Fibroblast of skin of right biceps (primary cell): ENCODE measurements around the gene FMN2.
"Not testable (repeated sequence)": the region's sequence is repeated elsewhere in the genome, so short reads cannot be mapped to it uniquely, and the experiment has no call there.

ENCODE experiments used
- DNase-seq: peaks from one replicate; pipeline ENCODE4 v3.0.0-alpha.2; 2013

FMN2 gene

DNA sequence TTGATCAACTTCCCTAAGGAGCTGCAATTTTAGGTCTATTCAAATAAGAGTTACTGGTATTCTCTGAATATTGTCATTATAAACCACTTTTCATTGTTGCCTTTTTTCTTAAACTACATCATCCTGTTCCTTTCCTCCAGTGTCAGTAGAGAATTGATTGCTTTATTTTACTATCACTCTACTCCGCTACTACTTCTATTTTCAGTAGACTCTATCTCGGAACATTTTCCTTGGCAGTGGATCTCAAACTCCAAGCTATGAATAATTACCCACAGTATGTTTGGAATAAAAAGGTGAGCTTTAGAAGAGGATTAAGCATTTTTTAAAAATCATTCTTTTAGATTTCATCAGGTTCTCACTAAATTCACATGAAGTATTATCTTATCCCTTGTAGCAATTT, 295.4 kb downstream of the FMN2 start:
- DNase-seq: peak; percentile 28

DNA sequence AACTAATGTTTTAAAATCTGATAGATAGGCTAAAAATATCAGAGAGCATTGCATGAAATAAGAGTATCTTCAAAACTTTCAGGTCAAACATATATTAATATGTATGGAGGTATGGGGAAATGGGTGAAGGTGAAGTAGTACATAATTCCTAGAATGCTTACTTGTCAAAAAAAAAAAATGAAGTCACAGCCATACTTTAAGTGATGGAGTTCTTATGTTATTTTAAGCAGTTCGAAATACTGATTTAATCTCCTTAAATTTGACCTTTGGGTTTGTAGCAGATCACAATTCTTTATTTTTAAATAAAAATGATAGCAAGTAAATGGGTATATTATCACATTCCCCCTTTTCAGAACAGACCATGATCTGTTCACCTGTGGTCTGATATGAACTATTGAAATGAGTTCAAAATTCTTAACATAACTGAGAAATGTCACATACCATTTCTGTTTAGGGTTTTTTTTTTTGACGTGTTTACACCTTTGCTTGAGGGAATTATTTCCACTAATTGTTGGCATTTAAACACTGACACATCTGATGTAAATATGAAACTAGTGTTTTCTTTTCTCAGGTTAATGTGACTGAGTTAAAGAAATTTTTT, 300.1 kb downstream of the FMN2 start:
- no peak for DNase-seq

DNA sequence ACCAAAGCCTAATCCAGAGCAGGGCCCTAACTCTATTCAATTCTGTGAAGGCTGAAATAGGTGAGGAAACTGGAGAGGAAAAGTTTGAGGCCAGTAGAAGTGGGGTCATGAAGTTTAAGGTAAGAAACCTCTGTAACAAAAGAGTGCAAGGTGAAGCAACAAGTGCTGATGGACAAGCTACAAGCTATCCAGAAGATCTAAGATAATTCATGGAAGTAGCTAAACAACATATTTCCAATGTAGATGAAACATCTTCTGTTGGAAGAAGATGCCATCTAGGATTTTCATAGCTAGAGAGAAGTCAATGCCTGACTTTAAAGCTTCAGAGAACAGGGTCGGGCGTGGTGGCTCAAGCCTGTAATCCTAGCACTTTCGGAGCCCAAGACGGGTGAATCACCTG, 302.7 kb downstream of the FMN2 start:
- no peak for DNase-seq

DNA sequence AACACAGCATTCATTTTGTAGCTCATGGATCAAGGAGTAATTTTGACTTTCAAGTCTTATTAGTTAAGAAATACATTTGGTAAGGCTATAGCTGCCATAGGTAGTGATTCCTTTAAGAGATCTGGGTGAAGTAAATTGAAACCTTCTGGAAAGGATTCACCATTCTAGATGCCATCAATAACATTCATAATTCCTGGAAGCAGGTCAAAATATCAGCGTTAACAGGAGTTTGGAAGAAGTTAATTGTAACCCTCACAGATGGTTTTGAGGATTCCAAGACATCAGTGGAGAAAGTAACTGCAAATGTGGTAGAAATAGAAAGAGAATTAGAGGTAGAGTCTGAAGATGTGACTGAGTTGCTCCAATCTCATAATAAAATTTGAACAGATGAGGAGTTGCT, 303.7 kb downstream of the FMN2 start:
- peak; percentile 65 for DNase-seq

DNA sequence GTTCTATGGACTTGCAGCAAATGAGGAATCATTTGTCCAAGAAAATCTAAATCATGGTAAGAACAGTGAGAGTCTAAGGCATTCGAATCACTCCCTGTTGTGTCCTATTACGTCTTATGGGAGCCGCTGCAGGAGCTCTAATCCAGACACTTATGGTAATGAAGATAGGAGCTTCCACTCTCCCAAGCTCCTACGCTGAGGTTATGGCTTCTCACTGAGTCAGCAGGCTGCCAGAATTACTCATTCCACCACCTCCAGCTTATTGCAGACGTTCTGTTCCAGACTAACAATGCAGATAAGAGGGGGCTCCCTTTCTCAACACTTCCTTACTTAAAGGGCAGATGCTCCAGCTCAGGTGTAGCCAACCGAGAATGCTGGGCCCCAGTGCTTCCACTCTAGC, 307.7 kb downstream of the FMN2 start:
- DNase-seq: peak; percentile 95

DNA sequence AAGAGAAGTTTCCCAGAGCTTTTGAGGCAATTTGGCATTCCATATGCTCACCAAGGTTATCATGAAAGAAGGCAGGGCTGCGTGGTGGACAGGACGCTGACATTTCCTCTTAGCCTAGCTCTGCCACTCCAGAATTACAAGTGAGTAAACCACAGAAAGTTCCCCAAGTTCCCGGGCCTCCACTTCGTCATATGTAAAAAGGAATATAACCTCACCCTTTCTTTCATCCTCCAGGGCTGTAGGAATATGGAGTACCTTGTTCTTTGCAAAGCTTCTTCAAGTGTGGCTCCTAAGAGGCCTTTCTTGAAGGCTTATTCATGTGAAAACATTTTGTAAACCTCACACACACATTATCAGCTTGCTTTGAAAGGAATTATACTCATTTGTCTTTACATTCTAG, 310.0 kb downstream of the FMN2 start:
- DNase-seq: peak; percentile 37

DNA sequence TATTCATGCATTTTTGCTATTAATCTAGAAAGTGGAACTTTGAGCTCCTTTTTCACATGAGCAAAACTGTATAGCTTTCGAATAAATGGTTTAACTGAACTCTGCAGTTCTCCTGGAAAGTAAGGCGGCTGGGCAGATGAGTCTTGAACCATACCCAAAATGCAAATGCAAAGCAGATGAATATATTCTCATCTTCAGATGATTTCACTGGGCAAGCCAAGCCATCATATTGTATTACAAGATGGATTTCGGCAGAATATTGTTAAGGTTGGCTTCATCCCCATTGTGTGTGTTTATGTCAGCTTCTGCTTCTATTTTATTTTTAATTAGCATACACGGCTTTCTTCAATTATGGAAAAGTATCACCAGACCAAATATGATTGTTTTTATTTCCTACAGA, 310.6 kb downstream of the FMN2 start:
- DNase-seq: peak; percentile 58

DNA sequence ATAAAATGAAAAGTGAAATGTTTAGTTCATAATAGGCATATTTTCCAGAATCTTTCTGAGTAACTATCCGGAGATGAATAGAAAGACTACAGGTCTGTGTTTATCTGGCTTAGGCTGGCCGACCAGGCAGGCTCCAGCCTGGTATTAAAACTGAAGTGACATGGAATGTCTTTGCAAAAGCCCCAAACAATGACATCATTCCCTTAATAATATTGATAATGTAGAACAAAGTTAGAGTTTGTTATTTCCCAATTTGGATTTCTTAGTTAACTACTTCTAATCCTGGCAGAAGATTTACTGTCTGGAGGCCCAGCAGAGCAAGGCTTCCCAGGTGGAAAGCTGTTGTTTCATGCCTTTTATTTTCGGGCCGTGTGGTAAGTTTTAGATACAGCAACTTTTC, 312.6 kb downstream of the FMN2 start:
- no peak for DNase-seq

DNA sequence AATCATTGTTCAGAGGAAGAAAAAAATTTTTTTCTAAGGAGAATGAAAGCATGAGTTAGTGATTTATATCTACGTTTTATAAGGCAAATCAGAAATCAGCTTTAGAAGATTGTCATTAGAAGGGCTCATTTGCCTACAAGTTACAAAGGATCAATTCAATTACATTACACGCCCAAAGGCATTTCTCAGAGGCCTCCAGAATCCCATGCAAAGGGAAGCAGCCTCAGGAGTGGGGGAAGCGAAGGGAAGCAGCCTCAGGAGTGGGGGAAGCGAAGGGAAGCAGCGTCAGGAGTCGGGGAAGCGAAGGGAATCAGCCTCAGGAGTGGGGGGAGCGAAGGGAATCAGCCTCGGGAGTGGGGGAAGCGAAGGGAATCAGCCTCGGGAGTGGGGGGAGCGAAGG, 314.1 kb downstream of the FMN2 start:
- DNase-seq: no peak

DNA sequence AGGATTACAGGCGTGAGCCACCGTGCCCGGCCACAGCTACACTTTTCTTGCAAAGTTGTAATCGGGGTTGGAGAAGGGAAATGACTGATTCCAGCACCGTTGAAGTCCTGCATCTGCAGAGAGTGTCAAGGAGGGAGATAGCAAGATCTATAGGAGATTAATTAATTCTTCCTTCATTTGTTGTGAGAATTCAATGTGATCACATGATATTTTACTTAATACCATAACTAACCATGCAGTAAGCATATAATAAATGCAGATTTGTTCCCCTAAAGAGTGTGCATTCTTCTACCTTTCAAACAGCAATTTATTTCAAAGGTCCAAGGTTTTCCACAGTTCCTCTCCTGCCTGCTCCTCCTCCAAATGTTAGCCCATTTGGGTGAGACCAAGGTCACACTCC, 315.7 kb downstream of the FMN2 start:
- no peak for DNase-seq

DNA sequence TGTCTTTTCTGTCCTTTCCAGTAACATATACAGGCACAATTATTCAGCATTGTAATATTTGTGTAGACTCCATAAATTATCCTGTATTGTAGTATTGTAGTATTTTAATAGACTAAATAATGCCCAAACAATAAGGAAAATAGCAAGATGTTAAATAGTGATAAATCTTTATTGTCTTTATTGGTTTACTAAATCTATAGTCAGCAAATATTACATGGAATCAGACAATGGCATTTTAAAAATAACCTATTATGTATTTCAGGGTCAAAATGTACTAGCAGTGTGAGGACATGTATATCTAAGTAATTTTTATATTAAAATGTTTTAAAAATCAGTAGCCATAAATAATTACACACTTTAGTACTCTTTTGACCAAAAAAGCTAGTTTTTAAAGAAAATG, 317.9 kb downstream of the FMN2 start:
- no peak for DNase-seq

DNA sequence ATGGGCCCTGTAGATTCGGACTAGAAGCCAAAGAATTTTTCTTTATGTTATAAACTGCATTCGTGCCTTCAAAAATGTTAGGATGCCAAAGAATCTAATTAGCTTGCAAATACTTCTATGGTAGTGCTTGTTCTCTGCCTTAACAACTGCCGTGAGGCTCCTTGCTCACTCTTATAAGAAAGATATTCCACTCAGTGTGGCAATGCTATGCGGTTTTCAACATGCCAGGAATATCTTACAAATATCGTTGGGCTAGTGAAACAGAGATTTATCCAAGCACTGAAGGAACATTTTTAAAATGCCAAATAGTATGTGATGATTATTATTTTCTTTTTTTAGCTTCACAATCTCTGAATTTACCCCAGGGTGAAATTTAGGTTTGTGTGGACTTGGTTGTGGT, 322.0 kb downstream of the FMN2 start:
- DNase-seq: peak; percentile 83

DNA sequence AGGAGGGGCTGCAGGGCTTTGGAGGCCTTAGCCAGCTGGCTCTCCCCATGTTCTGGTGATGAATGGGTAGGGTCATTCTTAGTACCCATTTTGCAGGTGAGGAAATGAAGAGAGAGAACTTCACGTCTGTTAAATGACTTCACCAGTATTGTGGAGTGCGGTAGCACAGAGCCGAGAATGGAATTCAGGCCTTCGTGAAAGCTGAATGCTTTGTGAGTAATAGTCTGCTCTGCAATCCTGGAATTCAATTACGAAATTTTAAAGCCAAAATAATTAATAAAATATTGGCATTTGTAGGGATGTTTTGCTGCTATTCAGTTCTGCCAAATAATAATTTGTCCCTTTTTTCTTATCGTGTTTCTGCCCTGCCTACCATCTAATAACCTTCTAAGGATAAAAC, 322.6 kb downstream of the FMN2 start:
- DNase-seq: peak; percentile 91

DNA sequence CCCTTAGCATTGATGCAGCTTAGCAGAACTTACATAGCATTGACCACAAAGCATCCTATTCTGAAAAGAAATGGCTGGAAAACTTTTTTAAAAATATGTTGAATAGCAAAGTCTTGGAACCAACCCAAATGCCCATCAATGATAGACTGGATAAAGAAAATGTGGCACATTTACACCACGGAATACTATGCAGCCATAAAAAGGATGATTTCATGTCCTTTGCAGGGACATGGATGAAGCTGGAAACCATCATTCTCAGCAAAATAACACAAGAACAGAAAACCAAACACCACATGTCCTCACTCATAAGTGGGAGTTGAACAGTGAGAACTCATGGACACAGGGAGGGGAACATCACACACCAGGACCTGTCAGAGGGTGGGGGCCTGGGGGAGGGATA, 323.3 kb downstream of the FMN2 start:
- DNase-seq: not testable (repeated sequence)

DNA sequence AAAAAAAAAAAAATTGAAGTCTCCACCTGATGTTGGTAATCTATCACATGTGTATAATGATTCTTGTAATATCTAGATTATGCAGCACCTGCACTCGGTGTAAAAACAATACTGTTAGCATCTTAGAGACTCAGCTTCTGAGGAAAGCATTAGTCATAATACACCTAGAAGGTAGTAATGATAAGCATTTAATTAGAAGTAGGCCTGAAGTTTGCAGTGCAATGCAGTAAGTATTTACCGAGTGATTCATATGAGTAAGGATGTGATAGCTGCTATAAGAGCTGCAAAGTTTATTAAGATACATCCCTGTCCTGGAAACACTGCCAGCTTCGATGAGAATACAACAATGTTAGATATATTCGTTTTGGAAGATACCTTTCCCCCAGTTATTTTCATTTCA, 323.8 kb downstream of the FMN2 start:
- DNase-seq: peak; percentile 43

DNA sequence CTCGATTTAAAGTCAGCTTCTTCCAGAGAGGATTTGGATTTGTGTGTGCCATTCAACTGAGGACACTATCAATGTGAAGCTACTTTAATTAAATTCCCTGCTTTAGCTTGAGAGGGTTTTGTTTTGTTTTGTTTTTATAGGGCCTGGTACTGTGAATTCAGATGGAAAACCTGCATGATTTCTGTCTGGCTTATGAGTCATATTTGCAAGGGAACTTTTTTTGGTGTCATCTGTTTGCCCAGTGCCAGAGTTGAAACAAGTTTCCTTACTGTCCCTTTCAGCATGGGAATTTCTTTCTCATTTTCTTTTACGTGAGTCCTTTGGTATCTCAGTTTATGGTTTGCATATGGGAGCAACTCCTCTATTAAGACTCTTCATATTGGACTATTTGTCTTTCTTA, 325.6 kb downstream of the FMN2 start:
- DNase-seq: no peak

DNA sequence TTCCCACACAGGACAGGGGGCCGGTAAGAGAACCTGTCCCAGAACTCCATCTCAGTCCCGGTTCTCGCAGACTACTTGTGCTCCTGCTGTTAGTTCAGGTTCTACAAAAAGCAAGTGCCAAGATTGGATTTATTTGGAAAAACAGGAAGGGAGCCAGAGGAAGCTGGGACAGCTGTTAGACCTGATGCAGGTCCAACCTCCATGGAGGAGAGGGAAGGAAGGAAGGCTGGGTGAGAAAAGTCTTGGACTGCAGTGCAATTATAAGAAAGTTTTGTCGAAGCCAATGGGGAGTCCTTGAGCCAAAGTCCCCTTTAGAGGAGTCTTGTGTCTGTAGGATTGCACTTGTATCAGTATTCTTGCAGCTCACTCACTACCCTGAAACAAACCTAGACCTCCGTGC, 329.1 kb downstream of the FMN2 start:
- no peak for DNase-seq

DNA sequence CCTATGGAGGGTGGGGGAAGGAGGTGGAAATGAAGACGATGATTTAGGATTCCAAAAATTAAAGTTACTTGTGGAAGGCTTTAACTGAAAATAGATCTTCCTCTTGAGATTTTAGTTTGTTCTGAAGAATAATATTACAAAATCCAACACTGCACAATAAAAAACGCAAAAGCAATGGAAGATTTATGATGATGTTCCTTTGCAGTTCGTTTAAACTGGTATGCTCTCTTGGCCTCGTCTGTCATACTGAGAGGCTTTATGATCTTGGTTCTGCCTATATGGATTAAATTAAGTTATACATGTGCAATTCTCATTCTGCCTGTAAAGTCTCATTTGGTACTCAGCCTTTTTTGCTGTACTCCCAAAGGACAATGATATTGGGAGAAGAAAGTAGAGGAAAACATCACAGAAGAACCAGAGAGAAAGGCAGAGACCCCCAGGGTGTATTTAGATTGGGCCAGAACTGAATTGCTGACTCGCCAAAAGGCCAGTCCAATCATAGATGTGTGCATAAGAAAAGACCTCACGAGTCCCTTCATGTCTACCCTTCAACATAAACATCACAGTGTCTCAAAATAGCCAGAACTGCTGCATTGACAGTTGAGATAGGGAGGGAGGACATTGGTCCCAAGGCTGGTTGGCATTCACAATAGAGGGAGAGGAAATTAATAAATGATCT, 331.7 kb downstream of the FMN2 start:
- no peak for DNase-seq

DNA sequence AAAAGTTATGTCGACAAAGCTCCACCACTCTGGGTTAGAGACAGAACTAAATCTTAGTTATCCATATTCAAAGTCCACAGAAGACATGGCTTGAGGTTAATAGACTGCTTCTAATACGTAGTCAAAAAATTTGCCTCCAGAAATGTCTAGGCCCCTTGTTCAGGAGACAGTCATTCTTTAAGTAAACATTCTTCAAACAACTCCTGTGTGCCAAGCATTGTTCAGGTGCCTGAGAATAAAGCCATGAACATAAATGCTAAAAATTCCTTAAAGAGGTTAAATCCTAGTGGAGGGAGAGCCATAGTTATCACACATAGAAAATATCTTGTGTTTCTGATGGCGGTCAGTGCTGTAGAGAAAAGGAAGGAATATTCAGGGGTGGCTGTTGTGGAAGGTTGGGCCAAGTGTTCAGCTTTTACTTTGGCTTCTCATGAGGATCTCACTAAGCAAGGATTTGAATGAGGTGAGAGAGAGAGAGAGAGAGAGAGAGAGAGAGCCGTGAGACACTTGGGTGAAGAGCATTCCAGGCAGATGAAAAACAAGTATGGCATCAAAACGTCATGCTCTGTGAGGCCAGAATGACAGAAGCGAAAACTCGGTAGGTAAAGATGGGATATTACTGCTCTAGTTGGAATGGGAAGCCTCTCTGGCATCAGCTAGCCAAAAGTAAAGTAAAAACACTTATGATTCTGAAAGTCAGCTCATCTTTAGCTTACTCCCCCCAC, 333.2 kb downstream of the FMN2 start:
- DNase-seq: peak; percentile 47

DNA sequence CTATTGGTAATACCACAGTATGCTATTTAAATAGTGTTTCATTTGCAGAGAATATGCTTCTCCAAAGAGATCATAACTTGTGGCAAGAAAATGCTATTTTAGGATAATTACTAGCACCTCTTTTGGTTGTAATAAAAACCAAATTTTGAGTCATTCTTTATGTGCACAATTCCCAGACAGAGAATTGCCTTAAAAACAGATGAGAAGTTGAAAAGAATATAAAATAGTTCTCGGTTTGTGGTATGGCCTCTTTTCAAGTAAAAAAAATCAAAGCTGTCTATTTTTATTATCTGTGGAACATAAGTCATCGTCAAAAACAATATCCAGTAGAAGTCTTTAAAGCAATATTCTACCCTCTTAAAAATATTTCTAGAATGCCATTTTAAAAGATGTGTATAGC, 334.4 kb downstream of the FMN2 start:
- peak; percentile 47 for DNase-seq

DNA sequence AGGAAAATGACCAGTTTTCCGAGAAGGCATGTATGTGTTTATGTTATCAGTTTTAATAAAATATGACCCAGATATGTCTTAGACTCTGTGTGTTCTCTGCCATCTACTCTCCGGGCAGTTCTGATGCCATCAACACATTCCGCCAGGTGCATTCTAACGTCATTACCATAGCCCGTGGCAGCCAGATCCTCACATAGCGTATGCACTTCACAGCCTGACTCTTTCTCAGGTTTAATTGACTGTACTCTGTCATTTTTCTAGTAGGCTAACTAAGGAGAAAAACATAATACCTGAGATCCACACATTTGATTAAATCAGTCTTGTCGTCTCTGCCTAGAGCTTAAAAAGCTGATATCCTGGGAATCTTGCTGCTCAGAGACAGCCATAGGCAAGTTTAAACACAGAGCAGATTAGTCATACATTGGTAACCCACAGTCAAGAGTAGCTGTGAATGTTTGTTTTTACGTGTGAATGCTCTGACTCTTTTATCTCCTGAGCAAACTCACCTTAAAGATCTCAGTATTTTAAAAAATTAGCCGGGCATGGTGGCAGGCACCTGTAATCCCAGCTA, 344.4 kb downstream of the FMN2 start:
- DNase-seq: no peak

DNA sequence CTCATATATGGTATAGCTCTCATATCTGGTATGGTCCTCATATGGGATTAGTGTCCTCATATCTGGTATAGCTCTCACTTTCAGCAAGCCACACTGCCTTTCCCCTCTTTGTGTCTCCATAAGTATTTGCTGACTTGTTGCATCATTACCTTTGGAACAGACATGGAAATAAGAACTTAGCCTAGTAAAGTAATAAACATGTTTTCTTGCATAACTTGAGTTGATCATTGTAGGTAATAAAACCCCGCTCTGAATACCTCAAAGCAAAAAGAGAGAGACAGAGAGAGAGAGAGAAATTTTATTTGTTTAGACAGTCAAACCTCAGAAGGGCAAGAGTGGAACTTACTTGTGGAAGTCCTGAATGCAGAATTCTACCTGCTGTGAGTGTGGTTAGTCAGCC, 350.0 kb downstream of the FMN2 start:
- DNase-seq: no peak

DNA sequence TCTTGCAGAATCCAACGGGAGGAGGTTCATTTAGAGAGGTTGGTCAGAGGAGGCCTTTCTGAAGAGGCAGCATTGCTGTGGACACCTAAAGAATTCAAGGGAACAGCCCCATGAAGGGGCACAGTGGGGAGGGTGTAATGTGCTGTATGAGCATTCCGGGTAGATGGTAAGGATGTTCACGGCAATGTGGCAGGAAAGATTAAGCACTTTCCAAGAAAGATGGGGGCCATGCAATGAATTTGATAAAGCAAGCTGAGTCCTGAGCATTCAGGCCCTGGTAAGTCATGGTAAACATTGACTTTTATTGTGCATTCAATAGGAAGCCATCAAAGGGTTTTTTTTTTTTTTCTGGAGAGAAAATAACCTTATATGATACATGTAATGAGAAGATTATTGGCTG, 353.7 kb downstream of the FMN2 start:
- no peak for DNase-seq

DNA sequence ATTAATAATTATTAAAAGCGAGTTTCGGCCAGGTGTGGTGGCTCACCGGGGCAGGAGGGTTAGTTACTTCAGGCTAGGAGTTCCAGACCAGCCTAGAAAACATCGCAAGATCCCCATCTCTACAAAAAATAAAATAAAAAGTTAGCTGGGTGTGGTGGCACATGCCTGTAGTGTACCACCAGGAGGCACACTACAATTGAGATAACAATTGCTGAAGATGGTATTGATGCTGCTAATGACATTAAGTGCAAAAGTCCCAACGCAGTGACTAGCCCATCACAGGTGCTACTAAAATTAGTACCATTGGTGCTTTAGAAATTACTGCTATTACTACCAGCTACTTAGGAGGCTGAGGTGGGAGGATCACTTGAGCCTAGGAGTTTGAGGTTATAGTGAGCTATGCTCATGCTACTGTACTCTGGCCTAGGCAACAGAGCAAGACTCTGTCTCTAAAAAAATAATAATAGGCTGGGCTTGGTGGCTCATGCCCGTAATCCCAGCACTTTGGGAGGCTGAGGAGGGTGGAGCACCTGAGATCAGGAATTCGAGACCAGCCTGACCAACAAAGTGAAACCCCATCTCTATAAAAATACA, 363.6 kb downstream of the FMN2 start:
- DNase-seq: no peak
